ENCODE data around the gene GCM1.

The GCM1 gene

DNA sequence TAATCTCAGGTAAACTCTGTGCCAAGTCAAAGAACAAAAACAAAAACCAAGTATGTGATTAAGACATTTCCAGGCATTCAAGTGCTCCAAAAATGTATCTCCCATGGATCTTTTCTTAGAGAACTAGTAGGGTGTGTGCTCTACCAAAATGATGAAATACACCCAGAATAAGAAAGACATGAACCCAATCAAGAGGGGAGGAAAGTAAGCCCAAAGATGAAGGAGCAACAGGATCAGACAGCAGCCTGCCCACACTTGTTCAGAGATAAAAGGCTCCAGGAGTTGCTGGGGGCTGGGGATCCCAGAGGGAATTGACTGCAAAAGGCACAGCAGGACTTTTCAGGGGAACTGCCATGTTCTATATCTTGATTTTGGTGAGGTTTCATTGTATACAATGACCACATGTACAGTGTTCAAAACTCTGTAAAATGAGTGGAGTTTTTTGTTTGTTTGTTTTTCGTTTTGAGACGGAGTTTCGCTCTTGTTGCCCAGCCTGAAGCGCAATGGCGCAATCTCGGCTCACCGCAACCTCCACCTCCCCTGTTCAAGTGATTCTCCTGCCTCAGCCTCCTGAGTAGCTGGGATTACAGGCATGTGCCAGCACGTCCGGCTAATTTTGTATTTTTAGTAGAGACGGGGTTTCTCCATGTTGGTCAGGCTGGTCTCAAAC, 24.4 kb downstream of the GCM1 start:
- TF ChIP-seq, protein P1, sequence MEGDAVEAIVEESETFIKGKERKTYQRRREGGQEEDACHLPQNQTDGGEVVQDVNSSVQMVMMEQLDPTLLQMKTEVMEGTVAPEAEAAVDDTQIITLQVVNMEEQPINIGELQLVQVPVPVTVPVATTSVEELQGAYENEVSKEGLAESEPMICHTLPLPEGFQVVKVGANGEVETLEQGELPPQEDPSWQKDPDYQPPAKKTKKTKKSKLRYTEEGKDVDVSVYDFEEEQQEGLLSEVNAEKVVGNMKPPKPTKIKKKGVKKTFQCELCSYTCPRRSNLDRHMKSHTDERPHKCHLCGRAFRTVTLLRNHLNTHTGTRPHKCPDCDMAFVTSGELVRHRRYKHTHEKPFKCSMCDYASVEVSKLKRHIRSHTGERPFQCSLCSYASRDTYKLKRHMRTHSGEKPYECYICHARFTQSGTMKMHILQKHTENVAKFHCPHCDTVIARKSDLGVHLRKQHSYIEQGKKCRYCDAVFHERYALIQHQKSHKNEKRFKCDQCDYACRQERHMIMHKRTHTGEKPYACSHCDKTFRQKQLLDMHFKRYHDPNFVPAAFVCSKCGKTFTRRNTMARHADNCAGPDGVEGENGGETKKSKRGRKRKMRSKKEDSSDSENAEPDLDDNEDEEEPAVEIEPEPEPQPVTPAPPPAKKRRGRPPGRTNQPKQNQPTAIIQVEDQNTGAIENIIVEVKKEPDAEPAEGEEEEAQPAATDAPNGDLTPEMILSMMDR (conservative IDR thresholded peaks at IDR 0.05; ENCODE audit: control insufficient read depth, insufficient read depth, low read depth, low read length), result no peak
- H3K4me3 ChIP-seq (ENCODE audit: control insufficient read depth, low read depth, low read length), result no peak overlapping the region
- no peak for DNase-seq (ENCODE audit: low read depth)

DNA sequence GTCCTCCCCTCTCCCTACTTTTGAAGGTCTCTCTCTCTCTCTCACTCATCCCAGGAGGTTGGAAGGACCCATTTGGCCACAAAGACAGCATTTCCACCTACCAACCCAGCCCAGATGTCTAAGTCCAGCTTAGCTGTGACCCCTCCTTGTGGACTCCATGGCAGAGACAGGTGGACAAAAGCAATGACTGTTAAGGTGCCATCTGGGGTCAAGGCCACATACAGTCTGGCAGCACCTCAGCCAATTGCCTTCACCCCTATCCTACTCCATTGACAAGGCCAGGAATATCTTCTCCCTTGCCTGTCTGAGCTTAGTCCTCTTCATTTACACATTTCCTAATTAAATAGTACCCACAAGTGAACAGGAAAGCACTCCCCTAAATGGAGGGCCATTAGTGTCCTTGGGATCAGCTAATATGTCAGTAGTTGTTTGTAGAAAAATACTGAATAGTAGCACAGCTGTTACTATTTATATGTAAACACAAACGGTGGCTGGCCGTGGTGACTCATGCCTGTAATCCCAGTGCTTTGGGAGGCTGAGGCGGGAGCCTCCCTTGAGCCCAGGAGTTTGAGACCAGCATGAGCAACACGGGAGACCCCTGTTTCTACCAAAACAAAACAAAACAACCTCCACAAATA, 28.8 kb downstream of the GCM1 start:
- TF ChIP-seq, protein P1 (conservative IDR thresholded peaks at IDR 0.05; ENCODE audit: control insufficient read depth, insufficient read depth, low read depth, low read length), result no peak
- H3K4me3 ChIP-seq (ENCODE audit: control insufficient read depth, low read depth, low read length), result no peak overlapping the region
- DNase-seq (ENCODE audit: low read depth), result peak; percentile 76

- H3K4me3 ChIP-seq (ENCODE audit: control insufficient read depth, low read depth, low read length), result no peak overlapping the region
- TF ChIP-seq, protein P1 (conservative IDR thresholded peaks at IDR 0.05; ENCODE audit: control insufficient read depth, insufficient read depth, low read depth, low read length), result no peak
- DNase-seq (ENCODE audit: low read depth), result peak; percentile 30
Observed at GRCh38 chr6:53119349-53119748, 29.3 kb downstream of the GCM1 start.

- no peak for DNase-seq (ENCODE audit: low read depth)
- H3K4me3 ChIP-seq (ENCODE audit: control insufficient read depth, low read depth, low read length), result no peak overlapping the region
- TF ChIP-seq, protein P1 (conservative IDR thresholded peaks at IDR 0.05; ENCODE audit: control insufficient read depth, insufficient read depth, low read depth, low read length), result no peak
Observed at GRCh38 chr6:53115741-53116140, 32.9 kb downstream of the GCM1 start.

- H3K4me3 ChIP-seq (ENCODE audit: control insufficient read depth, low read depth, low read length), result no peak overlapping the region
- TF ChIP-seq, protein P1 (conservative IDR thresholded peaks at IDR 0.05; ENCODE audit: control insufficient read depth, insufficient read depth, low read depth, low read length), result no peak
- DNase-seq (ENCODE audit: low read depth), result no peak
Observed at GRCh38 chr6:53115113-53115512, 33.5 kb downstream of the GCM1 start.

DNA sequence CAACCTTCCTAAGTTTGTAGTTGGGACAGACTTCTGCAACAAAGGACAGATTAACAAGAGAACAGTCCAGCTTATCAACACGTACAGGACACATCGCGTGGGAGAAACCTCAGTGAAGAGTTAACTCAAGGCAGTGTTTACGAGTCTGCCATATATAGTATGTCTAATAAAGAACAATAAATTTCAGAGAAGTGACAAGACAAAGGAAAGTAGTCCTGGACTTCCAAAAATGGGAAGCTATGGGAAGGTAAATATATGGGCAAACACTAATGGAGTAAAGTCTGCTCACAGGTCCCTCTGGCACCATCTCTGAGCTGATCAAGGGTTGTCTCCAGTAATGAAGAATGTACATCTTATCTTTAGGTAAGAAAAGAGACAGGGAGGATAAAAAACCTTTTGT, 34.9 kb downstream of the GCM1 start:
- no peak overlapping the region for H3K4me3 ChIP-seq (ENCODE audit: control insufficient read depth, low read depth, low read length)
- DNase-seq (ENCODE audit: low read depth), result no peak
- TF ChIP-seq, protein P1 (conservative IDR thresholded peaks at IDR 0.05; ENCODE audit: control insufficient read depth, insufficient read depth, low read depth, low read length), result no peak
